Gastrocnemius medialis (tissue), 4 donors: Measurements from ENCODE around the gene UBE2M. TPM values are rescaled to one million over a fixed set of nuclear protein-coding genes. Genes with fewer than 3 reads are reported as not detected.

Experiments
- ATAC-seq, 2 donors: fragments of 150-250 bp; one replicate each; pipeline ENCODE4 v1.9.1; 2016
- DNase-seq, 2 donors: peaks; one replicate each; pipeline ENCODE4 v3.0.0-alpha.2; 2019
- H3K27ac ChIP-seq, 4 donors: fragments of 200-600 bp; sonication (generic); 1 replicate in 1 of 4; 2 replicates in 3 of 4; pipeline ENCODE4 v1.5.1; 2016 to 2018; ENCODE audit warnings: mild to moderate bottlenecking in 2 of 4, moderate library complexity in 1 of 4
- H3K27me3 ChIP-seq, 3 donors: fragments of 200-600 bp; sonication (generic) in 2 of 3; 1 replicate in 1 of 3; 2 replicates in 2 of 3; pipeline versions ENCODE4 v1.5.1 to v1.6.0; 2016 to 2019; ENCODE audit warnings: mild to moderate bottlenecking in 1 of 3, moderate library complexity in 1 of 3
- H3K36me3 ChIP-seq, 2 donors: fragments of 200-600 bp; sonication (generic) in 1 of 2; one replicate each; pipeline ENCODE4 v1.5.1; 2017 to 2018
- H3K4me1 ChIP-seq, 2 donors: fragments of 200-600 bp; sonication (generic) in 1 of 2; one replicate each; pipeline ENCODE4 v1.5.1; 2016 to 2017; ENCODE audit warnings: mild to moderate bottlenecking in 2 of 2
- H3K4me3 ChIP-seq, 4 donors: fragments of 200-600 bp; sonication (generic) in 3 of 4; 1 replicate in 1 of 4; 2 replicates in 3 of 4; pipeline ENCODE4 v1.5.1; 2016 to 2019; ENCODE audit warnings: mild to moderate bottlenecking in 2 of 4
- H3K9me3 ChIP-seq, 3 donors: fragments of 200-600 bp; sonication (generic) in 2 of 3; 1 replicate in 1 of 3; 2 replicates in 2 of 3; pipeline ENCODE4 v1.5.1; 2016 to 2019
- CTCF ChIP-seq, 5 experiments: fragments of 450-650 bp in 3 of 5; fragments of 200-600 bp in 2 of 5; sonication (generic) in 2 of 5; IDR thresholded peaks in 4 of 5; conservative IDR thresholded peaks in 1 of 5; 1 replicate in 4 of 5; 2 replicates in 1 of 5; pipeline ENCODE4 v1.5.1; 2016 to 2019; ENCODE audit warnings: antibody characterized with exemption in 5 of 5, mild to moderate bottlenecking in 3 of 5, moderate library complexity in 3 of 5
- POLR2A ChIP-seq, 2 donors: fragments of 450-650 bp; IDR thresholded peaks; one replicate each; pipeline ENCODE4 v1.6.1; 2017; ENCODE audit warnings: antibody characterized with exemption in 2 of 2, mild to moderate bottlenecking in 2 of 2, moderate library complexity in 2 of 2
- in situ Hi-C, 4 donors: fragments of 200-750 bp; cut with MboI; loops; one replicate each; pipeline versions ENCODE4 v1.15.0 to v1.8.0; 2017; ENCODE audit warnings: low sequenced_read_pairs in 4 of 4
- intact Hi-C: fragments of 100-400 bp; cut with DNase I; formaldehyde crosslinking; loops from one replicate; pipeline ENCODE4 v1.15.1; 2023; ENCODE audit warnings: low total_unique reads
- total RNA-seq, 4 donors: library from RNA; depleted of rRNA; stranded (reverse); fragments of >200 nt; gene quantifications; one replicate each; pipeline versions ENCODE4 v1.1.0 to v1.2.3, GENCODE V29; 2016

The UBE2M gene
- total RNA-seq, 4 donors from 2014 or later, result 23.5 to 74.5 (median 41.6) TPM

- H3K36me3 ChIP-seq, result no peaks in the 10 kb centered on the region
- no peak overlapping the region for H3K27ac ChIP-seq
- H3K4me3 ChIP-seq, result no peak overlapping the region
- ATAC-seq (no peak), DNase-seq (no peak)
- peaks cover 0 to 6% of the 10 kb centered on the region in 2 donors for H3K4me1 ChIP-seq
- TF ChIP-seq POLR2A (IDR thresholded peaks at IDR 0.05), result no peak
- TF ChIP-seq CTCF (IDR thresholded peaks at IDR 0.05 in 4 of 5, conservative IDR thresholded peaks at IDR 0.05 in 1 of 5), result no peak
- H3K27me3 ChIP-seq, result peaks cover 0 to 17% (median 16%) of the 10 kb centered on the region in 3 donors
- intact Hi-C loops (no loop called here), in situ Hi-C loops (no loop called here)
- H3K9me3 ChIP-seq, result no peaks in the 10 kb centered on the region
Observed at GRCh38 chr19:58536852-58537798, 21.3 kb downstream of the UBE2M start.

GRCh38 chr19:58535857-58536256 lies 22.6 kb downstream of the UBE2M start:
- DNase-seq, result no peak
- in situ Hi-C loops, result no loop called here
- Histone ChIP-seq H3K9me3 (no peaks in the 10 kb centered on the region), H3K27me3 (peaks cover 2 to 19% (median 17%) of the 10 kb centered on the region in 3 donors), H3K36me3 (no peaks in the 10 kb centered on the region), H3K27ac (no peak overlapping the region), H3K4me3 (no peak overlapping the region), H3K4me1 (peaks cover 0 to 6% of the 10 kb centered on the region in 2 donors)
- intact Hi-C loops, result no loop called here
- ATAC-seq, result no peak
- TF ChIP-seq CTCF (IDR thresholded peaks at IDR 0.05 in 4 of 5, conservative IDR thresholded peaks at IDR 0.05 in 1 of 5), result no peak
- TF ChIP-seq POLR2A (IDR thresholded peaks at IDR 0.05), result no peak

GRCh38 chr19:58531034-58531840 lies 27.2 kb downstream of the UBE2M start:
- in situ Hi-C loops, result no loop called here
- Histone ChIP-seq H3K27ac (no peak overlapping the region), H3K9me3 (no peaks in the 10 kb centered on the region), H3K27me3 (peaks cover 0 to 3% (median 2%) of the 10 kb centered on the region in 3 donors), H3K36me3 (no peaks in the 10 kb centered on the region), H3K4me1 (no peaks in the 10 kb centered on the region), H3K4me3 (no peak overlapping the region)
- TF ChIP-seq CTCF (IDR thresholded peaks at IDR 0.05 in 4 of 5, conservative IDR thresholded peaks at IDR 0.05 in 1 of 5) (no peak), POLR2A (IDR thresholded peaks at IDR 0.05) (no peak)
- ATAC-seq, result no peak
- intact Hi-C loops, result no loop called here
- DNase-seq, result no peak

GRCh38 chr19:58529405-58529804 lies 29.0 kb downstream of the UBE2M start:
- H3K27ac ChIP-seq, result no peak overlapping the region
- no peak for ATAC-seq
- no peaks in the 10 kb centered on the region for H3K9me3 ChIP-seq
- peaks cover 0 to 3% (median 2%) of the 10 kb centered on the region in 3 donors for H3K27me3 ChIP-seq
- in situ Hi-C loops (no loop called here), intact Hi-C loops (no loop called here)
- H3K4me1 ChIP-seq, result no peaks in the 10 kb centered on the region
- TF ChIP-seq CTCF (IDR thresholded peaks at IDR 0.05 in 4 of 5, conservative IDR thresholded peaks at IDR 0.05 in 1 of 5), result no peak
- TF ChIP-seq POLR2A (IDR thresholded peaks at IDR 0.05), result no peak
- no peak overlapping the region for H3K4me3 ChIP-seq
- no peaks in the 10 kb centered on the region for H3K36me3 ChIP-seq
- DNase-seq, result no peak
